Heart left ventricle (tissue), 16 donors: Measurements from ENCODE around the gene DNHD1. TPM values are rescaled to one million over a fixed set of nuclear protein-coding genes. Genes with fewer than 3 reads are reported as not detected.
"Not testable (repeated sequence)": the region's sequence is repeated elsewhere in the genome, so short reads cannot be mapped to it uniquely, and the experiment has no call there.

ENCODE experiments used
- ATAC-seq, 4 donors: fragments of 200-7000 bp; cut with Tn5 transposase; one replicate each; pipeline ENCODE4 v1.9.1; 2020 to 2022; ENCODE audit warnings: moderate library complexity in 4 of 4, mild to moderate bottlenecking in 3 of 4, moderate number of reproducible peaks in 1 of 4
- DNase-seq, 5 donors: peaks; one replicate each; pipeline ENCODE4 v3.0.0-alpha.2; 2020
- H3K27ac ChIP-seq, 12 donors: fragments of 200-600 bp; sonication (generic) in 4 of 12; one replicate each; pipeline versions ENCODE4 v1.5.0 to v1.8.0; 2016 to 2022; ENCODE audit warnings: mild to moderate bottlenecking in 2 of 12
- H3K27me3 ChIP-seq, 9 donors: fragments of 200-600 bp; sonication (generic) in 2 of 9; one replicate each; pipeline versions ENCODE4 v1.5.1 to v1.8.0; 2016 to 2022; ENCODE audit warnings: mild to moderate bottlenecking in 3 of 9
- H3K36me3 ChIP-seq, 9 donors: fragments of 200-600 bp; sonication (generic) in 2 of 9; one replicate each; pipeline versions ENCODE4 v1.5.0 to v1.8.0; 2018 to 2022; ENCODE audit warnings: mild to moderate bottlenecking in 2 of 9
- H3K4me1 ChIP-seq, 12 donors: fragments of 200-600 bp; sonication (generic) in 4 of 12; one replicate each; pipeline versions ENCODE4 v1.5.0 to v1.8.0; 2016 to 2022; ENCODE audit warnings: mild to moderate bottlenecking in 3 of 12
- H3K4me3 ChIP-seq, 12 donors: fragments of 200-600 bp; sonication (generic) in 4 of 12; one replicate each; pipeline versions ENCODE4 v1.5.0 to v1.8.0; 2017 to 2022; ENCODE audit warnings: mild to moderate bottlenecking in 9 of 12, moderate library complexity in 4 of 12
- H3K9me3 ChIP-seq, 12 donors: fragments of 200-600 bp; sonication (generic) in 4 of 12; one replicate each; pipeline versions ENCODE4 v1.5.0 to v1.8.0; 2016 to 2022; ENCODE audit warnings: mild to moderate bottlenecking in 1 of 12
- POLR2A ChIP-seq, 2 donors: fragments of 450-650 bp; IDR thresholded peaks; one replicate each; pipeline ENCODE4 v1.6.1; 2017; ENCODE audit warnings: antibody characterized with exemption in 2 of 2, mild to moderate bottlenecking in 2 of 2, moderate library complexity in 2 of 2
- WGBS, 4 donors: extraction: QIAGEN DNeasy Blood & Tissue Kit in 2 of 4; methylation state at CpG; one replicate each; pipeline versions ENCODE4 v1.1.5 to v1.1.7; 2013 to 2018; 5-methylcytosine and 5-hydroxymethylcytosine counted together
- intact Hi-C, 10 donors: fragments of 100-400 bp; cut with DNase I; formaldehyde crosslinking; loops; one replicate each; pipeline versions ENCODE4 v1.11.1 to v1.14.2; 2022
- polyA plus RNA-seq, 2 donors: library from polyadenylated mRNA; stranded (reverse); fragments of 200-250 nt; gene quantifications; one replicate each; pipeline ENCODE4 v1.2.3, GENCODE V29; 2013
- total RNA-seq, 9 donors: library from RNA; depleted of rRNA in 2 of 9; stranded (reverse); fragments of >200 nt in 2 of 9; fragmentation: NEBNext Ultra II Directional in 3 of 9; extraction: Animal tissue kit (Norgen Biotek cat#: 25700) in 3 of 9; gene quantifications; one replicate each; pipeline versions ENCODE4 v1.1.0 to v1.2.4, GENCODE V29; 2016 to 2023
- TF ChIP-seq, protein P1 (sequence below), 12 donors: fragments of 200-600 bp; sonication (generic) in 4 of 12; IDR thresholded peaks; one replicate each; pipeline versions ENCODE4 v1.5.0 to v1.8.0; 2018 to 2022; ENCODE audit warnings: antibody characterized with exemption in 12 of 12, mild to moderate bottlenecking in 5 of 12
- donor health status: ischemic (EF 13 %, LVEDD 7.1; RV severe dilation, severe dysfunction).
- donor health status: healthy with polysubstance abuse.
- donor health status: DM: no; HTN: yes; CAD: no.
- donor health status: DM: no; HTN: no; CAD: no.
- donor health status: ischemic (EF 25% LVEDD 6.9; RV normal size, moderate dysfunction).
- donor health status: ischemic (EF 25% LVEDD 5.7; RV mildly dilated, moderate dysfunction).
- donor health status: healthy.
- donor health status: DM: yes; HTN: yes; CAD: no.
- donor health status: ischemic (EF 35%, LVEDD 5.7; RV mildly dilated, moderate dysfunction).
- donor health status: nonischemic (EF 11% LVEDD 7.7; RV severe dilation, severe dysfunction).
- donor health status: DM: yes; HTN: yes; CAD: no.
- donor health status: PGD.
- donor health status: ischemic (EF 29% LVEDD 5.4; RV normal size, mild dysfunction).
- donor health status: nonischemic (EF 23%, LVEDD 6.1; RV moderate dilation, normal function).

The DNHD1 gene
- total and polyA plus RNA-seq, 11 donors: 2.2 to 9.4 (median 5.4) TPM

DNA sequence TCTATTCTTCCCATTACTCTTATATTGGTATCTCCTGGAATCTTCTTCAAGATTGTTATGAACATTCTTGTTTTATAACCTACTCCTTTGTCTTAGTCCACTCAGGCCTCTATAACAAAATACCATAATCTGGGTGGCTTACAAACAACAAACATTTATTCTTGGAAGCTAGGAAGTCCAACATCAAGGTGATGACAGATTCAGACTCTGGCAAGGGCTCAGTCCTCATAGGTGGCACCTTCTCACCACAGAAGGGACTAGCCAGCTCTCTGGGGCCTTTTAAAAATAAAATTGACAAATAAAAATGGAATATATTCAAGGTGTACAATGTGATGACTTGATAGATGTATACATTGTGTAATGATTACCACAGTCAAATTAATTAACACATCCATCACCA lies 19.8 kb downstream of the DNHD1 start:
- no peaks in the 10 kb centered on the region for H3K27me3 ChIP-seq
- no peak overlapping the region for H3K4me3 ChIP-seq
- peaks cover 0 to 4% (median 0%) of the 10 kb centered on the region in 12 donors for H3K9me3 ChIP-seq
- H3K27ac ChIP-seq: no peak overlapping the region
- TF ChIP-seq, protein P1, sequence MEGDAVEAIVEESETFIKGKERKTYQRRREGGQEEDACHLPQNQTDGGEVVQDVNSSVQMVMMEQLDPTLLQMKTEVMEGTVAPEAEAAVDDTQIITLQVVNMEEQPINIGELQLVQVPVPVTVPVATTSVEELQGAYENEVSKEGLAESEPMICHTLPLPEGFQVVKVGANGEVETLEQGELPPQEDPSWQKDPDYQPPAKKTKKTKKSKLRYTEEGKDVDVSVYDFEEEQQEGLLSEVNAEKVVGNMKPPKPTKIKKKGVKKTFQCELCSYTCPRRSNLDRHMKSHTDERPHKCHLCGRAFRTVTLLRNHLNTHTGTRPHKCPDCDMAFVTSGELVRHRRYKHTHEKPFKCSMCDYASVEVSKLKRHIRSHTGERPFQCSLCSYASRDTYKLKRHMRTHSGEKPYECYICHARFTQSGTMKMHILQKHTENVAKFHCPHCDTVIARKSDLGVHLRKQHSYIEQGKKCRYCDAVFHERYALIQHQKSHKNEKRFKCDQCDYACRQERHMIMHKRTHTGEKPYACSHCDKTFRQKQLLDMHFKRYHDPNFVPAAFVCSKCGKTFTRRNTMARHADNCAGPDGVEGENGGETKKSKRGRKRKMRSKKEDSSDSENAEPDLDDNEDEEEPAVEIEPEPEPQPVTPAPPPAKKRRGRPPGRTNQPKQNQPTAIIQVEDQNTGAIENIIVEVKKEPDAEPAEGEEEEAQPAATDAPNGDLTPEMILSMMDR (IDR thresholded peaks at IDR 0.05): no peak
- no peak for TF ChIP-seq POLR2A (IDR thresholded peaks at IDR 0.05)
- ATAC-seq (peak in 3 of 4 donors; percentile 51 to 74 (median 62)), DNase-seq (no peak)
- H3K36me3 ChIP-seq: peaks cover 0 to 75% (median 41%) of the 10 kb centered on the region in 9 donors
- intact Hi-C loops: no loop called here
- peaks cover 0 to 14% (median 0%) of the 10 kb centered on the region in 12 donors for H3K4me1 ChIP-seq

DNA sequence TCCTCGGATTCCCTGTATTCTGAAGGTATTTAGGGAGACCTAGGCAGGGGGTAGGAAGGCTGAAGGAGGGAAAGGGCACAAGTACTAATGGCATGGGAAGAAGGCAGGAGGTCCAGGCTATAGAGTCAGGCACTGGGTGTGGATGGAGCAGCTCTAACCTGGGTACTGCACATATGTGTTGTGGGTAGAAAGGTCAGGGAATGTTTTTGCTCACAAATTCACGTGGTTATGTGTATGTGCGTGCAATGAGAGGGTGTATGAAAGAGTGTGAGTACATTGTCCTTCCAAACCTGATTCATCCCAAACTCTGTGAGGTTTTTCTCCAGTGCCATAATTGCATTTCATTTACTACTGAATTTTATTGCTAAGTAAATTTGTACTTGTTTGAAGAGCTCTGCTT lies 23.2 kb downstream of the DNHD1 start:
- ATAC-seq (no peak), DNase-seq (no peak)
- Histone ChIP-seq H3K4me3 (no peak overlapping the region), H3K4me1 (peaks cover 0 to 13% (median 0%) of the 10 kb centered on the region in 12 donors), H3K27ac (no peak overlapping the region), H3K36me3 (peaks cover 0 to 55% (median 24%) of the 10 kb centered on the region in 9 donors), H3K9me3 (no peaks in the 10 kb centered on the region), H3K27me3 (no peaks in the 10 kb centered on the region)
- intact Hi-C loops: no loop called here
- WGBS, 4 donors: 84 to 99% (median 89%) methylated on average over 3 of the region's 3 CpGs
- TF ChIP-seq, protein P1 (IDR thresholded peaks at IDR 0.05): no peak
- no peak for TF ChIP-seq POLR2A (IDR thresholded peaks at IDR 0.05)

DNA sequence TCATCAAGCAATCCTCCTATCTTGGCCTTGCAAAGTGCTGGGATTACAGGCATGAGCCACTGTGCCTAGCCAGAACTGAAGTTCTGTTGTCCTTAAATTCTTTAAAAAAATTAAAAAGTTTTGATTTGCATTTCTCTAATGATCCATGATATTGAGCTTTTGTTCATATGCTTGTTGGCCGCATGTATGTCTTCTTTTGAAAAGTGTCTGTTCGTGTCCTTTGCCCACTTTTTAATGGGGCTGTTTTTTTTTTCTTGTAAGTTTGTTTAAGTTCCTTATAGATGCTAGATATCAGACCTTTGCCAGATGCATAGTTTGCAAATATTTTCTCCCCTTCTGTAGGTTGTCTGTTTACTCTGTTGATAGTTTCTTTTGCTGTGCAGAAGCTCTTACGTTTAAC lies 24.9 kb downstream of the DNHD1 start:
- H3K27ac ChIP-seq, H3K4me1 ChIP-seq, ATAC-seq, H3K4me3 ChIP-seq, DNase-seq, intact Hi-C loops, H3K9me3 ChIP-seq, H3K27me3 ChIP-seq: not testable (repeated sequence)
- peaks cover 0 to 54% (median 24%) of the 10 kb centered on the region in 9 donors for H3K36me3 ChIP-seq
- WGBS, 4 donors: 96 to 99% (median 97%) methylated on average over 3 of the region's 3 CpGs

DNA sequence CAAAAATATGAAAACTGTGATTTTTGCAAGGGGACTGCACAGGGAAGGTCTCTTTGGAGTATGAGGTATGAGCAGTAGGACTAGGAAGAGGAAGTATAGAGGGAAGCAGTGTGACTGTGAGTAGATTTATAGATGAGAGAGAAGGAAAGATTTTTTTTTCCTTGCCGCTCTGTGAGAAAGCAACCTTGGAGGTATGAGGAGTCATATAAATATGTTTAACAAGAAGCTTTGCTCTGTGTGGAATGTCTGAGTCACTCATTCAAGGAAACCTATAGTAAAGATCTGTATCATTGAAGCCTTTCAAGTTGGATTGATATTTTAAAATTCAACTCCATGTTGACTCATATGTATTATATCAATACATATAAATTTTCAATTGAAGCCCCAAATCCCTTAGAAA lies 26.2 kb downstream of the DNHD1 start:
- no peaks in the 10 kb centered on the region for H3K27me3 ChIP-seq
- no peak overlapping the region for H3K4me3 ChIP-seq
- ATAC-seq: no peak
- no peak for TF ChIP-seq POLR2A (IDR thresholded peaks at IDR 0.05)
- TF ChIP-seq, protein P1 (IDR thresholded peaks at IDR 0.05): no peak
- intact Hi-C loops: no loop called here
- 2 to 95% (median 68%) methylated on average over 1 of the region's 1 CpG for WGBS, 4 donors
- DNase-seq: no peak
- peaks cover 0 to 42% (median 21%) of the 10 kb centered on the region in 9 donors for H3K36me3 ChIP-seq
- H3K9me3 ChIP-seq: no peaks in the 10 kb centered on the region
- no peak overlapping the region for H3K27ac ChIP-seq
- no peaks in the 10 kb centered on the region for H3K4me1 ChIP-seq

DNA sequence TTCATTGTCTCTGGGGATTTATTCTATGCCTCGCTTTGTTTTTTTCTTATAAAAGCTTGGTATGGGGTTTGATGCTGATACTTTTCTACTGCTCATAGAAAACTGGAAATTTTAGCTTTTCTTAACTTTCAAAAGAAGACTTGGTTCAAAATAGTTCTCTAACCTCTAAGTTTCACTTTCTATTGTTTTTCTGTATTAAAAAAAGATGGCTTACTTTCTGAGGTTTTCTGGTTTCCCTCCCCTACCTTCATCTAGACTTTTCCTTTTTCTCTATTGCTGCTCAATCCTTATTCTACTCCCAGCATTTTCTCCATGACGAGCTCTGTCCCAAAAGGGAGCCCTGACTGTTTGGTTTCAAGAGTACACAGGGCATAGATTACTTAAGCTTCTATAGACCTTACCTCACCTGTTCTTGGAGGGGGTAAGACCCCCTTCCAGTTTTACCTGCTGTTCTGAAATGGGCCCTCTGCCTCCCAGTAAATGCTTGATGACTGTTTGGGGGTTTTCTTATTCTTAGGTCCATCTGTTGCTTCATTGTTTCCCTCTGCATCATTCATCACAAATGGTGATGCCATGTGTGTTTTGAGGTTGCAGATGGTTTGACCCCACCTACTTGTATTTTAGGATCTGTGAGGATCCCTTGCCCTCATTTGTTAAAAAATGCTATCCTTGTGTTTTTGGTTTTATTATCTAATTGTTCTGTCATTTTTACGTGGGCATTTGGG lies 29.5 kb downstream of the DNHD1 start:
- DNase-seq (no peak), ATAC-seq (no peak)
- TF ChIP-seq, protein P1 (IDR thresholded peaks at IDR 0.05): no peak
- TF ChIP-seq POLR2A (IDR thresholded peaks at IDR 0.05): no peak
- Histone ChIP-seq H3K4me1 (no peaks in the 10 kb centered on the region), H3K27me3 (no peaks in the 10 kb centered on the region), H3K9me3 (no peaks in the 10 kb centered on the region), H3K27ac (no peak overlapping the region), H3K4me3 (no peak overlapping the region), H3K36me3 (peaks cover 0 to 31% (median 12%) of the 10 kb centered on the region in 9 donors)
- intact Hi-C loops: no loop called here
- 87 to 92% (median 89%) methylated on average over 3 of the region's 3 CpGs for WGBS, 4 donors
